Choroid plexus epithelial cell (primary cell): ENCODE results near the gene PPP6R3.

Experiments
- DNase-seq: peaks from one replicate; pipeline ENCODE4 v3.0.0-alpha.2; 2010; ENCODE audit warnings: low read depth
- H3K4me3 ChIP-seq: 2 replicates; pipeline ENCODE4 v1.5.1; 2011; ENCODE audit warnings: low read depth, mild to moderate bottlenecking, control low read depth, low read length, moderate library complexity
- TF ChIP-seq, protein P1 (sequence below): conservative IDR thresholded peaks from 2 replicates; pipeline ENCODE4 v1.5.1; 2011; ENCODE audit warnings: low read depth, mild to moderate bottlenecking, control low read depth, inconsistent platforms, low read length, moderate library complexity

PPP6R3 gene

GRCh38 chr11:68518191-68518590, 57.6 kb downstream of the PPP6R3 start:
- TF ChIP-seq, protein P1, sequence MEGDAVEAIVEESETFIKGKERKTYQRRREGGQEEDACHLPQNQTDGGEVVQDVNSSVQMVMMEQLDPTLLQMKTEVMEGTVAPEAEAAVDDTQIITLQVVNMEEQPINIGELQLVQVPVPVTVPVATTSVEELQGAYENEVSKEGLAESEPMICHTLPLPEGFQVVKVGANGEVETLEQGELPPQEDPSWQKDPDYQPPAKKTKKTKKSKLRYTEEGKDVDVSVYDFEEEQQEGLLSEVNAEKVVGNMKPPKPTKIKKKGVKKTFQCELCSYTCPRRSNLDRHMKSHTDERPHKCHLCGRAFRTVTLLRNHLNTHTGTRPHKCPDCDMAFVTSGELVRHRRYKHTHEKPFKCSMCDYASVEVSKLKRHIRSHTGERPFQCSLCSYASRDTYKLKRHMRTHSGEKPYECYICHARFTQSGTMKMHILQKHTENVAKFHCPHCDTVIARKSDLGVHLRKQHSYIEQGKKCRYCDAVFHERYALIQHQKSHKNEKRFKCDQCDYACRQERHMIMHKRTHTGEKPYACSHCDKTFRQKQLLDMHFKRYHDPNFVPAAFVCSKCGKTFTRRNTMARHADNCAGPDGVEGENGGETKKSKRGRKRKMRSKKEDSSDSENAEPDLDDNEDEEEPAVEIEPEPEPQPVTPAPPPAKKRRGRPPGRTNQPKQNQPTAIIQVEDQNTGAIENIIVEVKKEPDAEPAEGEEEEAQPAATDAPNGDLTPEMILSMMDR: no peak
- DNase-seq: no peak
- no peak overlapping the region for H3K4me3 ChIP-seq

GRCh38 chr11:68521969-68522652, 61.6 kb downstream of the PPP6R3 start:
- TF ChIP-seq, protein P1: no peak
- no peak overlapping the region for H3K4me3 ChIP-seq
- no peak for DNase-seq

DNA sequence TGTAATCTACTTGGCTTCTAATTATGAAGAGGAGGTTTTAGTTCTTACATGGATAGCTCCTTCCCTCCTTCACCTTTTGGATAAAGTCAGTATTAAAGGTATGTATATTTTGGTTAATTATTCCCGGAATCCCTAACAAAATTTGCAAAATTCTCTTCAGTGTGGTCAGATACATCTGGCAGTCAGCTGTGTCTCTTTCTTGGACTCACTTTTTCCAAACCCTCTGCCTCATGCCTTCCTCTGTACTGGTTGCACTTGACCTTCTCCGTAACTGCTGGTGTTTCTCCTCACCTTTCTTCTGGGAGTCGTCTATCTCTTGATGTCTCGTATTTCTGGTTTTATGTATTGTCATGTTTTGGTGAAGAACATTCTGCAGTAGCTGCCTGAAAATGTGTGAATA, 62.5 kb downstream of the PPP6R3 start:
- TF ChIP-seq, protein P1: no peak

GRCh38 chr11:68523743-68524142, 63.2 kb downstream of the PPP6R3 start:
- no peak for DNase-seq
- TF ChIP-seq, protein P1: no peak
- H3K4me3 ChIP-seq: no peak overlapping the region

More for the DNA sequence above, 62.5 kb downstream of the PPP6R3 start:
- no peak overlapping the region for H3K4me3 ChIP-seq
- DNase-seq: no peak

GRCh38 chr11:68524213-68524612, 63.7 kb downstream of the PPP6R3 start:
- TF ChIP-seq, protein P1: no peak
- peak; percentile 20 for DNase-seq
- no peak overlapping the region for H3K4me3 ChIP-seq

- TF ChIP-seq, protein P1: no peak
- peak; percentile 11 for DNase-seq
- no peak overlapping the region for H3K4me3 ChIP-seq
Observed at GRCh38 chr11:68524681-68525080, 64.1 kb downstream of the PPP6R3 start.

- DNase-seq: no peak
- TF ChIP-seq, protein P1: no peak
- H3K4me3 ChIP-seq: no peak overlapping the region
Observed at GRCh38 chr11:68525336-68525735, 64.8 kb downstream of the PPP6R3 start.
